Measurements from ENCODE around the gene PABPN1L. TPM values are rescaled to one million over a fixed set of nuclear protein-coding genes. Genes with fewer than 3 reads are reported as not detected.

Gene PABPN1L
- total and polyA plus RNA-seq, 2 of the 4 experiments (the other 2 are of a cell fraction) = not detected

- peaks cover 19% of the 10 kb centered on the region for H3K27me3 ChIP-seq (ENCODE audit: control insufficient read depth, insufficient read depth, low read length)
- ChIA-PET POLR2A (ENCODE audit: unreplicated experiment) (no interaction called here), CTCF (no interaction called here)
- dilution Hi-C loops (cut with HindIII; ENCODE audit: low sequenced_read_pairs, unreplicated experiment) (no loop called here), intact Hi-C loops (cut with micrococcal nuclease) (no loop called here), in situ Hi-C loops (cut with MboI; ENCODE audit: low sequenced_read_pairs) (no loop called here)
- no peak overlapping the region for H2AK9ac ChIP-seq (replicated peaks; ENCODE audit: low read depth, low read length, poor library complexity)
- TF ChIP-seq CTCF (conservative IDR thresholded peaks at IDR 0.05; ENCODE audit: low read depth, low read length) = no peak
- TF ChIP-seq MAFK (IDR thresholded peaks at IDR 0.05; ENCODE audit: low read depth, low read length) = no peak
- TF ChIP-seq POLR2A (IDR thresholded peaks at IDR 0.05; ENCODE audit: low read depth, low read length) = no peak
- TF ChIP-seq RAD21 (IDR thresholded peaks at IDR 0.05; ENCODE audit: low read length) = no peak
- no peak for TF ChIP-seq BHLHE40 (IDR thresholded peaks at IDR 0.05; ENCODE audit: low read depth, low read length)
- no peak for TF ChIP-seq NFE2L2 (IDR thresholded peaks at IDR 0.05; ENCODE audit: low read depth, low read length)
- TF ChIP-seq RFX5 (IDR thresholded peaks at IDR 0.05; ENCODE audit: low read depth, low read length) = no peak
- no peak for TF ChIP-seq CHD1 (IDR thresholded peaks at IDR 0.05; ENCODE audit: low read depth, low read length)
- TF ChIP-seq MAZ (IDR thresholded peaks at IDR 0.05; ENCODE audit: borderline replicate concordance, low read depth, low read length) = no peak
- no peak for TF ChIP-seq ELK1 (IDR thresholded peaks at IDR 0.05; ENCODE audit: borderline replicate concordance, low read depth, low read length)
- no peak for TF ChIP-seq USF2 (IDR thresholded peaks at IDR 0.05; ENCODE audit: low read depth, low read length)
- no peak for TF ChIP-seq MXI1 (IDR thresholded peaks at IDR 0.05; ENCODE audit: borderline replicate concordance, low read depth, low read length)
- H2BK5ac ChIP-seq (ENCODE audit: low read depth, low read length, poor library complexity, severe bottlenecking) = no peak overlapping the region
- ATAC-seq (ENCODE audit: low read depth) (no peak), DNase-seq (no peak)
- no peaks in the 10 kb centered on the region for H3K79me1 ChIP-seq (ENCODE audit: low read depth in 1 of 2, low read length in 2 of 2)
- H4K8ac ChIP-seq (ENCODE audit: low read depth in 2 of 2, low read length in 2 of 2) = no peak overlapping the region
- H3K4me2 ChIP-seq (ENCODE audit: low read depth, low read length) = no peak overlapping the region
- BruUV-seq (replicated peaks) = no TSS peak
- H4K91ac ChIP-seq (ENCODE audit: insufficient read depth, low read depth, low read length) = no peak overlapping the region
- no peaks in the 10 kb centered on the region for H4K20me1 ChIP-seq (ENCODE audit: insufficient read depth, low read length)
- no peak overlapping the region for H3K27ac ChIP-seq (ENCODE audit: insufficient read depth, low read length)
- no peak overlapping the region for H3K23ac ChIP-seq (ENCODE audit: low read depth, low read length)
- H3K4me1 ChIP-seq (ENCODE audit: control insufficient read depth, insufficient read depth, low read length) = peaks cover 8% of the 10 kb centered on the region; the same call in 1 of the 2 replicates
- H3K4me3 ChIP-seq (ENCODE audit: insufficient read depth, low read depth, low read length) = no peak overlapping the region
- H3K4ac ChIP-seq (ENCODE audit: low read depth, low read length) = no peak overlapping the region
- H4K5ac ChIP-seq (ENCODE audit: low read depth, low read length) = no peak overlapping the region
- no peak overlapping the region for H3K56ac ChIP-seq (ENCODE audit: extremely low read depth, insufficient read depth, low read length)
- 93% methylated on average over 30 of the region's 39 CpGs; no CpG with 5 or more reads in 1 of the 2 experiments for WGBS, 2 experiments (ENCODE audit: extremely low coverage in 2 of 2, insufficient read length in 1 of 2)
- H3K9me3 ChIP-seq (ENCODE audit: control insufficient read depth, insufficient read depth, low read length) = peaks cover 4% of the 10 kb centered on the region
- no peak overlapping the region for H2BK15ac ChIP-seq (ENCODE audit: low read depth, low read length)
- no peaks in the 10 kb centered on the region for H3K36me3 ChIP-seq (ENCODE audit: control insufficient read depth, insufficient read depth, low read length)
- H3K18ac ChIP-seq (ENCODE audit: low read depth, low read length) = no peak overlapping the region
- H3K9me1 ChIP-seq (ENCODE audit: insufficient read depth, low read length) = no peaks in the 10 kb centered on the region
- no peak overlapping the region for H2AFZ ChIP-seq (replicated peaks; ENCODE audit: low read length, poor library complexity)
- no peak overlapping the region for H2BK20ac ChIP-seq (ENCODE audit: low read depth, low read length)
- no peak overlapping the region for H3K14ac ChIP-seq (replicated peaks; ENCODE audit: low read depth, low read length)
- no peak overlapping the region for H2BK120ac ChIP-seq (ENCODE audit: low read depth, low read length)
- H3K9ac ChIP-seq (ENCODE audit: low read depth, low read length) = no peak overlapping the region
- no peak overlapping the region for H2AK5ac ChIP-seq (ENCODE audit: low read depth, low read length)
Measured at GRCh38 chr16:88884569-88885271, 18.3 kb upstream of the PABPN1L start.

All from IMR-90 (cell line).